HG03432 (cell line): Measurements from ENCODE around the gene SRMS.

Experiments used
- ATAC-seq: cut with Tn5 transposase; IDR thresholded peaks from one replicate; pipeline ENCODE4 v1.9.1; 2021; ENCODE audit warnings: mild to moderate bottlenecking, moderate library complexity; ENCODE audit not compliant: unreplicated experiment

SRMS gene

GRCh38 chr20:63539441-63540370, 7.8 kb downstream of the SRMS start:
- ATAC-seq = no peak

- no peak for ATAC-seq
Observed at GRCh38 chr20:63539092-63539430, 8.5 kb downstream of the SRMS start.

DNA sequence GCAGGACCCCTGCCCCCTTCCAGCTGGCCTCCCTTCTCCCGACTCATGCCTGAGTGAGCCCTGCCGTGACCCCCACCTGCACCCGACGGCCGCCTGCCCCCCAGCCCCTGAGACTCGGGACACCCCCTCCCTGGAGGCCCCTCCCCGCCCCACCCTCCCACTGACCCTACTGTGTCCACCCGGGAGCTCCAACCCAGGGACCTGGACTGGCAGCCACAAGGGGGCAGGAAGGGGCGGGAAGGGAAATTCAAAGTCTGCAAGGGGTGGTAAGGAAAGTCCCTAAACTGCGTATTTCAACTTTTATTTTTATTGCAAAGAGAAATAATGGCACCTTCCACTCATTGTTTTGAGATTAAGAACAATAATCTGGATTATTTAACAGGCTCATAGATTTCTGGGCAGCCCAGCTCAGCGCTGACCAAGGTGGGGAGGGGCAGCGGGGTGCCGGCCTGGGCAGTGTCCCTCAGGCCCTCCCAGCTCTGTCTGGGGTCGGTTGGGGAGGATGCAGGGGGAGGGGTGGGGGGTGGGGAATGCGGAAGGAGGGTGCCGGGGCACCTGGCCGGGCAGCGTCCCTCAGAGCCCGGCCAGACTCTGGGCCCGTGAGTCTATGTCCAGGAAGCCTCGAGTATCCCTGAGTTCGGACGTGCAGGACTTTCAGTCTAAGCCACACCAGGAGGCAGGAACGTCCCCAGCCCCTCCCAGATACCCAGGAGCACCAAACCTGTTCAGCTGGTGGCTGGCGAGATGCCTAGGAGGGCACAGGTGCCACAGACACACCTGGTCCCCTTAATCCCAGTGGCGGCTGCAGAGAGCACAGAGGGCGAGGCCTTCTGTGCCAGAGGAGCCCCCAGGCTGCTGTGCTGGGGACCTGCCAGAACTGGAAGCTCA, 9.1 kb downstream of the SRMS start:
- no peak for ATAC-seq

- peak; percentile 89 for ATAC-seq
Observed at GRCh38 chr20:63537525-63538203, 9.9 kb downstream of the SRMS start.

DNA sequence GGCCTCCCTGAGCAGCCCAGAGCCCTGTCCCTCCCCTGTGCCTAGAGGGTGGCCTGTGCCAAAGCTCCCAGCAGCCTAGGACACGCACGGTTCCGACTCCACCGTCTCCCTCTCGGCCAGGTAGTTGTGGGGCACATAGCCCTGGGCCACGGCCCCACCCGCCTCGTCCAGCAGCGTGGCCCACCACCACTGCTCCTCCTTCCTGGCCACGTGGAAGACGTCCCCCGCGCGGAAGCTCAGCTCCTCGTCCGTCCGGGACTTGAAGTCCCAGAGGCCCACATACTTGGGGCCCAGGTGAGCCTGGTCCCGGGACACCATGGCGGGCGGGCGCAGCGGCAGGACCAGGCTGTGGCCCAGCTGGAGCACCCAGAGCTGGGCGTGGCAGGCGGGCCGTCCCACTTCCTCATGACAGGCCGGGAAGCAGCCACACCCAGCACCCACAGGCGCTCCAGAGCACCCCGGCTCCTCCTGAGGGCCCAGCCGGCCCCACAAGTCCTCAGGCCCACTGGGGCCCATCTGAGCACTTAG, 10.5 kb downstream of the SRMS start, which contains the start of gene PTK6:
TSS of gene PTK6 (minus strand) at position 380 of the 528 bp plus-strand sequence. CDS start at position 318, 62 bp downstream.
- ATAC-seq = peak; percentile 12

DNA sequence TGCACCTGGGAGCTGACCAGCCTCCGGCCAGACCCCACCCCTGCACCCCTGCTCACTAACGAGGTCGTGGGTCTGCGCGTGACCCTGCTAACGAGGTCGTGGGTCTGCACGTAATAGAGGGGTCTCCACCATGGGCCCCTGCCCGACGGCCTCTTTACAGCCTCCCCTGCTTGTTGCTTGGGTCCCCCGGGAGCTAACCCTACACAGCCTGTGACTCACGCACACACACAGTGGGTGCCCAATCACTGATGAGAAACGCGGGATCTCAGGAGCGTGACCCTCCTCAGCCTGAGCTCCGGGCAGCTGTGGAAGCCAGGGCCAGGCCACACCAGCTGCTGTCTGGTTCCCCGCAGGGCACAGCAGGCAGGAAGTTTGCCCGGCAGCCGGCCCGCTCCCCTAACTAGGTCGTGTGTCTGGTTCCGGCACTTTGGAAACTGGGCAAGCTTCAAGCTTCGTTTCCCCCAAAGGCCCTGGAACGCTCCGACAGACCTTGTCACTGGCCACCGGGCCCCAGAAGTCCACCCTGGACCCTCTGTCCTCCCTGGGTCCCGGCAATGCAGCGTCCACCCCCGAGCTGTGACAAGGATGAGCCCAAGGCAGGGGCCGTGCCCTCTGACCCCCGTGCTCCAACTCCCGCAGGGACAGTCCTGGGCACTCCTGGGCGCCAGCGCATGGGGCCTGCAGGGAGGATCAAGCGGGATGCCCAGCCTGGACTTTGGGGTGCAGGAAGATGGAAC, 11.1 kb downstream of the SRMS start:
- no peak for ATAC-seq

DNA sequence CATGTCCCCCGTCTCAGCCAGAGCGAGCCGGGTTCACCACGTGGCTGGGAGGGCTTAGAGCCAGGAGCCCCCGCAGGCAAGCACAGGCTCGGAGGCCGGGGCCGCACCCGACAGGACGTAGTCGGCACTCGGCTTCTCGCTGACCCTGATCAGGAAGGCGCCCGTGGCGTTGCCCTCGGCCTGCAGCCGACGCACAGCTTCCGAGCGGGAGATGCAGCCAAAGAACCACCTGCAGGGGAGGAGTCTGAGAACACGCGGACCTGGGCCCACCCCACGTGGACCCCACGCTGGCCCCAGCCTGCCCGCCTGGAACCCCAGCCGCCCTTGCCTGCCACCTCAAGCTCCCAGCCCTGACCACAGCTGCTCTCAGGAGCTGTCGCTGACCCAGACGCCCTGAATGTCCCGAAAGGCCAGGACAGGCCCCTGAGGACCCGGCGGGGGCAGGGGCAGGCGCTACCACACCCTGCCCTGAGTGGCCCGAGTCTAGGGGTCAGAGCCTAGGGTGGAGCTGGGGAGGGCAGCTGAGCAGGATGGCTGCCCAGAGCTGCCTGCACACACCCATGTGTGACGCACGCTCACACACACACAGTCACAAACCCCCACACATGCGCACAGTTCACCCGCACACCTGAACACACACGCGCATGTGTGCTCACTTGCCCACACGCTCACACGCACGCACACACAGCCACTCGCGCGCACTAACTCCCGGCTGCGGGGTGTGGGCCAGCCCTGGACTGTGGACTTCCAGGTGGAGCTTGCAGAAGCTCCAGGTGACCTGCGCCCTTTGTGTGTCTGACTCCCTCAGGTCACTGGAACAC, 12.5 kb downstream of the SRMS start:
- no peak for ATAC-seq

DNA sequence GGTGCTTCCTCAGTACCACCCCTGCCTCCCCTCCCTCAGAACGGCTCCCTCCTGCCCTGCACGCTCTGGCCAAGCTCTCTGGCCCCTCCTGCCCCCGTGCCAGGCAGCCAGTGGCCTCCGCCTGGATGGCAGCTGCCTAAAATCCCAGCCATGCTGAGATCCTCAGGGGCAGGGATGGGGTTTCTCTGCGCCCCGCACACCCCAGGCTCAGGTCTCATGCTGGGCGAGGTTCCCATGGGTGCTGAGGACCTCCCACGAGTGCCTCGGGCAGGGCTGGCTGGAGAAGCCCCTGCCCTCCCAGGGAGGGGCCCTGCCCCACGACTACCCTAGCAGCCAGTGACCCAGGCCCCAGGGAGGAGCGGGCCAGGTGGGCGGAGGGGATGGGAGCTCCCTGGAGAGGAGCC, 13.1 kb downstream of the SRMS start:
- no peak for ATAC-seq

DNA sequence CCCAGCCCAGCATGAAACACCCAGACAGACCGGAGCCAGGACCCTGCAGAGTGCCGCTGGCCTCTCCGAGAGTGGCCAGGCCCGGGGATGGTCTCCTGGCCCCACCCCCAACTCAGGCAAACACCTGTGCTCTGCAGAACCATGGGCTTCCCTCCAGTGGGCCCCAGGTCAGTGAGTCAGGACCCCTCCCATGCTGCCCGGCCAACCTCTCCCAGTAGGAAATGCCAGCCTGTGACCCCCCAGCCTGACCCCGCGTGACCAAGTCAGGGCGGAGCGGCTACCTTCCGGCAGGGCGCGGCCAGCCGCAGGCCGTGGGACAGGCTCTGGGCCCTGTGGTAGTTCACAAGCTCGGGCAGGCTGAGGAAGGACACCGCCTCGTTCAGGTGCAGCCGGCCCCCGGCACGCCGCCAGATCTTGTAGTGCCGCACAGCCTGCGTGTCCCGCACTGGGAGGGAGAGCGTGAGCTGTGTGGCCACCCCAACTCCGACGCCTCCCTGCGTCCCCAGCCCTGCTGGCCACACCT, 13.6 kb downstream of the SRMS start:
- no peak for ATAC-seq

GRCh38 chr20:63533388-63533787, 14.2 kb downstream of the SRMS start:
- ATAC-seq = no peak

GRCh38 chr20:63532449-63532971, 15.0 kb downstream of the SRMS start:
- ATAC-seq = no peak

GRCh38 chr20:63531686-63532448, 15.7 kb downstream of the SRMS start:
- no peak for ATAC-seq

GRCh38 chr20:63530788-63531160, 16.8 kb downstream of the SRMS start:
- ATAC-seq = no peak

GRCh38 chr20:63529861-63530787, 17.4 kb downstream of the SRMS start:
- ATAC-seq = no peak

DNA sequence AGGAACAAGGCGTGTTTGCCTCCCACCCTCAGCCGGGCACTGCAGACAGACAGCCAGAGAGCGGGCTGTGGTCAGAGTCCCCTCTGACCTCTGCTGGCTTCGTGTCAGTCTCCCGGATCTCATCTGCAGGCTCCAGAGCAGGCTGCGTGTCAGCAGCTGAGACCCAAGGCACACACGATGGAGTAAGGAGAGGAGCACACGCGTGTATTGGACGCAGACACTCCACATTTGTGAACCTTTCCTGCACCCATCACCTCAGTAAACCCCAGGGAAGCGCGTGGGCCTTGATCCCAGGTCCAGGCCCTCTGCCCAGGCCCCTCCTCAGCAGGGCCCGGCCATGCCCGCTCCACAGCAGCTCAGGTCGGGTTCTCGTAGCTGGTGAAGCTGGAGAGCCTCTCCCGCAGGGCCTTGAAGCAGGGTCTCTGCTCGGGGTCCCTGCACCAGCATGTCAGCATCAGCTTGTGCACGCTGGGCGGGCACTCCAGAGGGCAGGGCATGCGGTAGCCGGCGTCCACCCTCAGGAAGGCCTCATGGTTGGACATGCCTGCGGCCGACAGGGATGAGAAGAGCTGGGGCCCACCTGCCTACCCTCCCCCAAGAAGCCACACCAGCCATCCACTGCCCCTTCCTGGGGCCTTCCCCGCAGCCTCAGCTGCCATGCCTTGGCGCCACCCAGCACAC, 18.2 kb downstream of the SRMS start:
- no peak for ATAC-seq

- no peak for ATAC-seq
Observed at GRCh38 chr20:63527184-63527583, 20.4 kb downstream of the SRMS start.

- no peak for ATAC-seq
Observed at GRCh38 chr20:63525971-63526370, 21.6 kb downstream of the SRMS start.
